IPS-NIHi11 (cell line): ENCODE measurements around the gene CXCL11.
"Not testable (repeated sequence)": the region's sequence is repeated elsewhere in the genome, so short reads cannot be mapped to it uniquely, and the experiment has no call there.

Source experiments
- DNase-seq: peaks from one replicate; pipeline ENCODE4 v3.0.0; 2012; ENCODE audit warnings: mixed read lengths, low spot score

The CXCL11 gene

DNA sequence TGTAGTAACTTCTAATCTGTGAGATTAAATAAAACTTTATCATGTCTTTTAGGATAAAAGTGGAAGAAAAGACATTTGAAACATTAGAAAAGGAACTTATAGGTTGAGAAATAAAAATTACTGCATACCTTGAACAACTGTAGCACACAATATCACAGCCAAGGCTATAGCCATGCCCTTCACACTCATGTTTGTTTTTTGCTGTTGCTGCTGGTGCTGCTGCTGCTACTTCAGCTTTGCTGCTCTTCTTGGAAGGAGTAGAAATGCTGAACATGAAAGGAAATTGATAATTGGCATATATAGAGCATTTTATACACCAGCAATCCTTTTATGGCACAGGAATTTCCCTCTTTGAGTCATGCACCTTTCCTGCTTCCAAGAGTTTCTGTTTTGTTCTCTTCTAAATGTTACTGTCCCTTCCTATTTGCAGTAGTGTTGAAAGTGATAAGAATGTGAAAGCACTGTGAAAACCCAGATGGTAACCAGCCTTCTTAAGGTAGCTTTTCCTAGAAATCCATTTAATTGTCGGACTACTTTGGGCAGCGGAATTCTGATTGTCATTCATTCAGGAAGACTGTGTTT is at the start of gene CXCL11:
Gene CXCL11 (minus strand): TSS at position 272 of the 582 bp plus-strand sequence. CDS start 83 bp downstream, at position 189.
- DNase-seq, result no peak

DNA sequence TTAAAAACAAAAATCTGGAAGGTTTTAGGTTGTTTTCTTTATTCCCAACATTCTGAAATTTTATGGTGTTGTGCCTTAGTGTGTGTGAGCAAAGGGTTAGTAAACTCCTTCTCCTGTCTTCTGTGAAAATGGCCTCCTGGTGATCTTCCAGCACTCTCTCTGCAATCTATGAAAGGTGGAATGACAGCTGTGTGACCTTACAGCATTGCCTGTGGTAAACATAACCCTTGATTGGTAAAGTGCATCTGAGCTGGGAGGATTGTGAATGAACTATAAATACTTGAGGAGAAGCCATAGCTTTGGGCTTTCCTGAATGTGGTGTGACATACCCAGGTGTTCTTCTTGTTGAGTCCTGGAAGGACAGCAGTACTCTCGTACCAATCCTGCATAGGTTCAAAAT is 48.7 kb upstream of the CXCL11 start:
- no peak for DNase-seq

DNA sequence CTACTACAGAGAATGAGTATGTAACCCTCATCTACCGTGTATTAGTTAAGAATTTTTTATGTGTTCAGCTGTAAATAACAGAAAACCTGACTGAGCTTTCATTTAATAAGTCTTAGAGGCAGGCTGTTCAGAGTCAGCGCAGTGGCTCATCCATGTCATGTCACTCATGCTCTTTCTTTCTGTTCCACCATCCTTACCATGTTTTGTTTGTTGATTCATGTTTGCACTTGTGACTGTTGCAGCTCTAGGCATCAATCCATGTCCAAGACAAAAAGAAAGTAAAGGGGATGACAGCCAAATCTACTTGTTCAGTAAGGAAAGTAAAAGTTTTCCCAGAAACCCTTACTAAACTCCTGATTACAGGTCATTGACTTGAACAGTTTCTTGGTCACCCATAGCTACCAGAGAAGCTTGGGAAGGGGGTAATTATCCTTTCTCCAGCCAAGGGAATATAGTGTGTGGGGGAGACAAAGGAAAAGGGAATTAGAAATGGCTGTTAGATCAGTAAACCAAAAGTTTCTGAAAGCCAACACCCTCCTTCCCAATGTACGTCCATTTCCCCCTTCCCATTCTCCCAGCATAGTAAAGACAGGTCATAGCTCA is 47.6 kb upstream of the CXCL11 start:
- DNase-seq, result no peak

DNA sequence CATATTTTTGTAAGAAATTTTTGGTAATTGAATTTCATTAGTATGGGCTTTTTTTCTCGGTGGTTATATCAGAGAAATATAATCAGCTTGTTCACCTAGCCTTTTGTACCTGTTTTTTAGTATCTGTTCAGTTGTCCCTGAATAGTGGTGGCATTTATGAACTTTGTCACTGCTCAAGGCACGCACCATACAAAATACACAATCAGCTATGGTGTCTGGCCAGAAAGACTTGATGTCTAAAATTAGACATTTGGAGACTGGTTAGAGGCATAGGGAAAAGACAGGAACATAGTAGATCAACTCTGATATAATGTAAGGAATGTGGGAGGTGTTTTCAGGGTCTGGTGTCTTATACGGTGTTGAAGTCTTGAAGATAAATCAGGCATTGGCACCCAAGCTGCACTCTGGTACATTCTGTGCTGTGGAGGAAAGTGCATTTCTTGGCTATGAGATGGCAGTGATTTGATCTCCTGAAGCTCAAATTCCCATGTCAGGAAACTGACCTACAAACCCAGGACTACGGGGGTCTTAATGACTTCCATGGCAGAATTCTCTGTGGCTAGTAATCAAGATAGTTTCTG is 42.3 kb upstream of the CXCL11 start:
- no peak for DNase-seq

DNA sequence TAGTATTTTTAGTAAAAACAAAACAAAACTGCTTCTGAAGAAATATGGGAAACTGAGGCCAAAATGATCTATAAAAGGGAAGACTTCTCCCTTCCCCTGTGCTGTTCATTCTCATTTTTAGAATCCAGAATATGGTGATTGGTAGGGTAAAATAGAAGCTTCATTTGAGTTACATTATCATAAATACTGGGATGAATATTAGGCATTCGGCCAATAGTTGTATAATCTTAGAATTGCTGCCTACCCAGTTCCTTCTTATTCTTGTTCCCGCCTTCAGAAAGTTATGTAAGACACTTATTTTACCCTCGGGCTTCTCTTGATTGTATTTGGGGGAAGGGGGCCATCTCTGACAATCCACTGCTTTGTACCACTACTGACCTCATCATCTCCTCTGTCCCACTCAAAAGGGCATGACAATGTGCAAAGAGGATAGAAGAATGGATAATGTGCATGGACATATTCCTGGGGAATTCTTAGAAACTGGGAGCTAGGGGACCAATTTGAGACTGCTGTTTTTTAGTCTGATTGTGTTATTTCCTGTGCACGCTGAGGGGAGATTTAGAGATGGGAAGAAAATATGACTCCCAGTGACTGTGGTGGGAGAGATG is 39.2 kb upstream of the CXCL11 start:
- no peak for DNase-seq

DNA sequence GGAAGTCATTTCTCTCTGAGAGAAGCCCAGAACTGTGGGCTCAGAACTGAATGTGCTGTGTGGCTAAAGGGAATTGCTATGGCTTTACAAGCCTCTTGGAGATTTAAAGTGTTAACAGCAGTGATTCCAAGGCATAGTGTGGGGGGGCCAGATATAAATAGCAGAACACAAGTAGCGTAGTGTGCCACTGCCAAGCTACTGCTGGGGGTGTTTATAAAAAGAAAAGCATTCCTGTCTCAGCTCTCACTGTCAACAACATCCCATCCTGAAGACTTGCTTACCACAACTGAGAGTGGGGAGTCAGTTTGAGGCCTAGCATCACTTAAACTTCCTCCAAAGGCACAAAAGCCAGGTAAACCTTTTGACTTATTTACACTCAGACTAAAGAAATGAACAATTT is 38.6 kb upstream of the CXCL11 start, which contains the start of gene ART3:
Gene ART3 (plus strand): TSS at position 242 of the 400 bp plus-strand sequence. CDS start 1,181 bp downstream, outside the sequence.
- no peak for DNase-seq

DNA sequence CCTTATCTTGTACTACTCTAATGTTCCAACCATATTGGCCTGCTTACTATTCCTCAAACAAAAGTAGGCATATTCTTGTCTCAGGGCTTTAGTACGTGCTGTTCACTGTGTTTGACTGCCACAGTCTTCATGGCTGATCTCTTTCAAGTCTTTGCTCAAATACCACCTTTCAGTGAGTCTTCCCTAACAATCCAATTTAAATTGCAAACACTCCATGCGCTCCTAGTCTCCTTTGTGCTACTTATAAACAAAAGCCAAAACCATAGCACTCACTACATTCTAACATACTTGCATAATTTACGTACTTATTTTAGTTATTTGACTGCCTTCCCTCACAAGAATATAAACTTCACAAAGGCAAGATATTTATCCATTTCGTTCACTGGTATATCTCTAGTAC is 36.9 kb upstream of the CXCL11 start:
- DNase-seq, result peak; percentile 41

DNA sequence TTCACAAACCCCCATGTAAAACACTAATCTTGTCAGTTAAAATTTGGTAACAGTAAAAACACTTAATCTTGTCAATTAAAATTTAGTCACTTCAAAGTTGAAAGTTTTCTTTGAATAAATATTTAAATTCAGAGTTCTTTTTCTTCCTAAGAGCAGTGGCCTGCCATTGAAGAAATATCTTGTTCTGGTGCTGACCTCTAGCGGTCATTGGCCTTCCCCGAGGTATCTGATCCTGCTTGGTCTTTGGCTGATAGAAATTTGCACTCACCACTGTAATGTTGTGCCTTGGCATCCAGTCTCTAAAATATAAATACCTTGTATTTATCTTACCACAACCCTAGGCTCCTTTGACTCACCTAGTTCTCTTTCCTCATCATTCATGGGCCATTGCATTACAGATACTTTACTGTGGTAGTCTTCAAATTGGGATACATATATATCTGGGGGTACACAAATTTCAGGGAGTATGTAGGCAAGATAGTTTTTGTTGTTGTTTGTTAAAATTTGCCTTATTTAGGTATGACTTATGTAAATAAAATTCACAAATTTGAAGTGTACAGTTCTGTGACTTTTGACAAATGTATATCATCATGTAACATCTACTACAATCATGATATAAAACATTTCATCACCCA is 31.9 kb upstream of the CXCL11 start:
- DNase-seq, result peak; percentile 77

DNA sequence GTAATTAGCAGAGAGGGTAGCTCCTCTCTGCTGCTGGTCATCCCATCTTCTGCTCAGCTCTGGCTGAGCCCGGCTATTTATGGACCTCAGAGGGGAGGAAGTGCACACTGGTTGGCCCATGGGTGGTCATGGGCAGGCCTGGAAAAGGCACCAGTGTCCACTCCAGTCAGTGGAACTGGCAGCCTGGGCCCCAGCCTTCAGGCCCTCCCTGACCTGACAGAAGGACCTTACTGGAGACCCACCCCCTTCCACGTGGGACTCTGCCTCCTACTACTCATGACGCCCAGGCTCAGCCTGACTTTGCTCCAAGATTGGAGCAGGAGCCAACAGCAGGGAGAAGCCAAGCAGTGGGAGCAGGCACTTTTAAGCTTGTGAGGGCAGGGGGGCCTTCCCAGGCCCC is 30.7 kb upstream of the CXCL11 start:
- DNase-seq, result no peak

DNA sequence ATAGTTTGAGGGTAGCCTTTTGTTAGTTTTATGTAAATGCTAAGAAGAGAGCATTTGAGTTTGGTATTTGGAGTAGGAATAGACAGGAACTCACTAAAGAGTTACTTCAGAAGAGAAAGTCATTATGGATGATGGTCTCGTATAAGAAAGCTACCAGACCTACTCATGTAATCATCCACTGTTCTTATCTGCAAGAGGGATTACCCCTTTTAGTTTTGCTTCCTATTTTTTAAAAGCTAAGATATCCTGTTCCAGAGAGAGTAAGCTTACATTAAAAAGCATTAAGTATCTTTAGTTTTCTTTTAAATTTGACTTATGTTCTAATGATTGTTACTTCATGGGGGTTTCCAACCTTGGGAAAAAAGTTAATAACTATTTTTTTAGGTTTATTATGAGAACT is 26.1 kb upstream of the CXCL11 start:
- no peak for DNase-seq

DNA sequence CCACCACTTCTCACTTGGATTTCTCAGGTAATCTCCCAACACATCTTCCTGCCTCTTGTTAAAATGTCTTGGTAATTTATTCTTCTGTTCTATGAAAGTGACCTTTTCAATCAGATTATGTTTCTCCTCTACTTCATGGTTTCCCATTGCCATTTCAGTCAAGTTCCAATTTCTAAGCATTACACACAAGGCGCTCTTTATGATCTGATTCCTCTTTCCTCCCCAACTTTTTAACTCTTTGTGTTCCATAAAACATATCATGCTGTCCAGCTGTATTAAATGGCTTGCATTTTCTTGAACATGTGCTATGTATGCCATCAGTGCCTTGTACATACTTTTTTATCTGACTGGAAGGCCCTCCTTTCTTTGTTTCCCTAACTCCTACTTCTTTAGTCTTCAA is 25.6 kb upstream of the CXCL11 start:
- no peak for DNase-seq

DNA sequence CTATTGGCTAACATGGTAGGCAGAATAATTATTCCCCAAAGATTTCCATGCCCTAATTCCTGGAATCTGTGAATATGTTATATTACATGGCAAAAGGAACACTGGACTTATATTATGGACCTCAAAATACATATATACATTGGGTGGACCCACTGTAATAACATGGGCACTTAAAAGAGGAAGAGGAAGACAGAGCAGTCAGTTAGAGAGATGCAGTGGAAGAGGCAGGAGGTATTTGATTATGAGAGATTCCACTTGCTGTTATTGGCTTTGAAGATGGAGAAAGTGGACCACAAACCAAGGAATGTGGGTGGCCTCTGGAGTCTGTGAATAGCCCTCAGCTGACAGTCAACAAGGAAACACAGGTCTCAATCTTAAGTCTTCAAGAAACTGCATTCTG is 24.6 kb upstream of the CXCL11 start:
- no peak for DNase-seq

DNA sequence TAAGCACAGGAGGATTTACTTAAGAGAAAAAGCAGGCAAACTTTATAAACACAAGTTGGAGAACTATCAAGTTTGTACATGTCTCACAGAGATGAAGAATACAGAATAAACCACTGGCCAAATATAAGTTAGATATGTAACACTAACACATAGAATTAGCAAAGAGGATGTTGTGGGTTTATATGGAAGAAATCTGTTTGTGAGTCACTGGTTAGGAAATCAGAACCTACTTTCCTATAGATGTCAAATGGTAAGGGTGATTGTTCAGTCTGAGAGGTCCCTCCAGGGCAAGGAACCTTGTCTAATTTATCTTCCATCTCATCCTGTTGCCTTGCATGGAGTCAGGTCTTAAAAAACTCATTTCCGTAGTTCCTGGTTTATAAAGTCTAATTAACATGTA is 23.9 kb upstream of the CXCL11 start:
- DNase-seq, result no peak

DNA sequence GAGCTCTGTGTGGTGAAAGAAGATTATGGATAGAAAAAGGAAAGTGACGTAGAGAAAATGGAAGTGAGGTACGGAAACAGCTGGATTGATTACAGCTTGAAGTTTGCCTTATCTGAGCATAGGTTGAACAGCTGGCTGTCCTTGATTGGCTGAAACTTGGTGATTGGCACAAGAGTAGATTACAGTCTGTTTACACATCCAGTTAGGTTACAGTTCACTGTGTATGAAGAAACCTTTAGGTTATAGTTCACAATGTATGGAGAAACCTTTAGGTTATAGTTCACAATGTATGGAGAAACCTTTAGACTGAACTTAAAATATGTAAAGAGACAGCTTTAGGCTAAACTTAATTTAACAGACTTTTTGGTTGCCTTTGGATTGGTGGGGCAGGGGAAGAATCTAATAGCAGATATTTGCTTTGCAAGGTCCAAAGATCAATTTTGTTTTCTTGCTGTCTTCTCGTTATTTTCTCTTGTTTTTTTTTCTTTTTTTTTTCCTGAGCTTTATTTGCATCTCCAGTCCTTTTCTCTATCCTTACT is 23.1 kb upstream of the CXCL11 start:
- DNase-seq, result no peak

DNA sequence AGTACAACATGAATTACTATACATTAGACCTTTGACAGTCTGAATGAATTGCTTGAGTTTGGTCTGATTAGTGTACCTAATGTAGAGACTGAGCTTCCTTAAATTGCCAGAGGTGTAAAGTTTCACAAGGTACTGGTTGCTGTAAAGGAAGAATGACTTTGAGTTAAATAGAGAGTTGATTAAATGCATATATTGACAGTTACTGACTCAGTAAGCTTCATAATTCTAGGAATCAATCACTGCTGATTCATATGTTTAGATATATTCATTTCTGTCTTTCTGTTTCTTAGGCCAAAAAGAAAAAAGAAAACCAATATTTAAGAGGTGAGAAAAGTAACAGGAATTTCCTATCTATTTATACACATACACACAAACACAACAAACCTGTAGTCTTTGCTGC is 22.4 kb upstream of the CXCL11 start:
- no peak for DNase-seq

DNA sequence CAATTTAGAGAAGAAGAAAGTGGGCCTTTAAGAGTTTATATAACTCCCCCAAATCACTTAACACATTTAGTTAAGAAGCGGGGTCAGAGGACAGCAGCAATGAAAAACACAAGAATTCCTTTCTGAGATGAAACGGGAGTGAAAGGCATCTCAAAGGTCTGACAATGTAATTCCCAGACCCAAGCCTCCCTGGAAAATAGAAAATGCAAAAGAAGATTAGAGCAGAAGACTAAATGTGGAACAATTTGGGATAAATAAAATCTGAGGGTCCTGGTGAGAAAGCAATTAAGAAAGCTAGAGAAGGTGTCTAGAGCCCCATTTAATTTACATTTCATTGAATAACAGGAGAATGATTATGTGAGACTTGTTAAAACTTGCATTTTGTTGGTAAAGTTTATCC is 19.6 kb upstream of the CXCL11 start:
- no peak for DNase-seq

DNA sequence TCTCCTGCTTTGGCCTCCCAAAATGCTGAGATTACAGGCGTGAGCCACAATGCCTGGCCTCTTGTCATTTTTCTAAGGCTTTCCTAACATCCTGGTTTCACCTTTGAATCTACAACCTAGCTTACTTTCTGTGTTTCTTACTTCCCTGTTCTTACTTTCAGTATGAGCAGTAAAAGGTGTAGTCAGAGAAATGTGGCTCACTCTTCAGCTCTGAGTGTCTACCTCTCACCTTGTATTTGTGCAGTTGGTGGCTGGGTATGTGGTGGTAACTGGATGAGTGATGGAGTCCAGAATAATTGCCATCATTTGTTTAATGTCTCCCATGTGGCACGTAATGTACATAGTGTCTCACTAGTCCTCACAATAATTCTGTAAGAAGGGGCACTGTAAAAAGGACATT is 19.1 kb upstream of the CXCL11 start:
- no peak for DNase-seq

DNA sequence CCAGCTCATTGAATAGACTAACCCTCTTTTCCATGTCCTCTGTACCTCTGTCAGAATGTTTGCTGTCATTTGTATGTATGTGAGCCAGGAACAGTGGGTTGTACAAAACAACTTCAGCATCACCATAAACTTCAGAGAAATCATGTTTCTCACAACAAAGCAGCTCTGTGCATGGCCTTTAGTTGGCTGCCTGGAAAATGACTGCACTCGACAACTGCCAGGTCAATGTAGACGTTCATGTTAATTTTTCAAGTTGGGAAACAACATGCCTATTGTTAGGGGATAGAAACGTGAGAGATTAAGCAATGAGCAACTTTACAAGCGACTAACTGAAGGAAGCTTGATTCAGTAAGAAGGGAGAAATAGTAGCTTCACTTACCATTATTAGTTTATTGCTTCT is 17.9 kb upstream of the CXCL11 start:
- no peak for DNase-seq

DNA sequence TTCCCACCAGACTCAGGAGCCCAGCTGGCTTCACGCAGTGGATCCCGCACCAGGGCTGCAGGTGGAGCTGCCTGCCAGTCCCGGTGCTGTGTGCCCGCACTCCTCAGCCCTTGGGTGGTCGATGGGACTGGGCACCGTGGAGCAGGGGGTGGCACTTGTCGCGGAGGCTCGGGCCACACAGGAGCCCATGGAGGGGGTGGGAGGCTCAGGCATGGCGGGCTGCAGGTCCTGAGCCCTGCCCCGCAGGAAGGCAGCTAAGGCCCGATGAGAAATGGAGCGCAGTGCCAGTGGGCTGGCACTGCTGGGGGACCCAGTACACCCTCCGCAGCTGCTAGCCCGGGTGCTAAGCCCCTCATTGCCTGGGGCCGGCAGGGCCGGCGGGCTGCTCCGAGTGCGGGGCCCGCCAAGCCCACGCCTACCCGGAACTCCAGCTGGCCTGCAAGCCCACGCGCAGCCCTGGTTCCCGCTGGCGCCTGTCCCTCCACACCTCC is 14.7 kb upstream of the CXCL11 start:
- DNase-seq, result not testable (repeated sequence)

DNA sequence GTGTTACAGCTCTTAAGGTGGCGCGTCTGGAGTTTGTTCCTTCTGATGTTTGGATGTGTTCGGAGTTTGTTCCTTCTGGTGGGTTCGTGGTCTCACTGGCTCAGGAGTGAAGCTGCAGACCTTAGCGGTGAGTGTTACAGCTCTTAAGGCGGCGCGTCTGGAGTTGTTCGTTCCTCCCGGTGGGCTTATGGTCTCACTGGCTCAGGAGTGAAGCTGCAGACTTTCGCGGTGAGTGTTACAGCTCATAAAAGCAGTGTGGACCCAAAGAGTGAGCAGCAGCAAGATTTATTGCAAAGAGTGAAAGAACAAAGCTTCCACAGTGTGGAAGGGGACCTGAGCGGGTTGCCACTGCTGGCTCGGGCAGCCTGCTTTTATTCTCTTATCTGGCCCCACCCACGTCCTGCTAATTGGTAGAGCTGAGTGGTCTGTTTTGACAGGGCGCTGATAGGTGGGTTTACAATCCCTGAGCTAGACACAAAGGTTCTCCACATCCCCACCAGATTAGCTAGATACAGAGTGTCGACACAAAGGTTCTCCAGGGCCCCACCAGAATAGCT is 14.1 kb upstream of the CXCL11 start:
- not testable (repeated sequence) for DNase-seq

DNA sequence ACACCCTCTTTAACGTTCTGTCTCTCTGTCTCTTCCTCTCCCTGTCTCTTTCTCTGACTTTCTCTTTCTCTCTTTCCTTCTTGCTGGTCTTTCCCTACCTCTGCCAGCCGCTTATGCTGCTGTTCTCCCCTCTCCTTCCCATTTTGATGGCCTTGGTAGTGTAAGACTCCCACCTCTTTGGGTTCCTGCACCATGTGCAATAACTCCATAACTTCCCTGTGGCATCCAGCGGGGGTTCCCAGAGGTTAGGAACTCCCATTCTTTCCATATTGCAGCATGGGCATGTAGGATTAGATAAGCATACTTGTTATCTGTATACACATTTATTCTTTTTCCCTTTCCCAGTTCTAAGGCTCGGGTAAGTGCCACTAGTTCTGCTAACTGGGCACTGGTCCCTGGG is 8.8 kb upstream of the CXCL11 start:
- DNase-seq, result not testable (repeated sequence)

DNA sequence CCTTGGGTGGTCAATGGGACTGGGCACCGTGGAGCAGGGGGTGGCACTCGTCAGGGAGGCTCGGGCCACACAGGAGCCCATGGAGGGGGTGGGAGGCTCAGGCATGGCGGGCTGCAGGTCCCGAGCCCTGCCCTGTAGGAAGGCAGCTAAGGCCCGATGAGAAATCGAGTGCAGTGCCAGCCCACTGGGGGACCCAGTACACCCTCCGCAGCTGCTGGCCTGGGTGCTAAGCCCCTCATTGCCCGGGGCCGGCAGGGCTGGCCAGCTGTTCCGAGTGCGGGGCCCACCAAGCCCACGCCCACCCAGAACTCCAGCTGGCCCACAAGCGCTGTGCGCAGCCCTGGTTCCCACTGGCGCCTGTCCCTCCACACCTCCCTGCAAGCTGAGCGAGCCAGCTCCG is 7.4 kb upstream of the CXCL11 start:
- not testable (repeated sequence) for DNase-seq
